GM12878 (cell line): ENCODE data around the gene MAGEC2.

Source experiments
- ASH2L ChIP-seq: fragments of 300-600, 200-600 bp; sonication (generic); IDR thresholded peaks from 2 replicates; pipeline ENCODE4 v1.6.1; 2017; ENCODE audit warnings: low read depth, mild to moderate bottlenecking, borderline replicate concordance
- POLR2AphosphoS5 ChIP-seq: IDR thresholded peaks from 2 replicates; pipeline ENCODE4 v1.6.1; 2011; ENCODE audit warnings: mild to moderate bottlenecking, low read length, inconsistent platforms
- SRF ChIP-seq, 2 experiments: IDR thresholded peaks; 2 replicates each; pipeline ENCODE4 v1.6.1; 2011; ENCODE audit warnings: low read depth in 2 of 2, low read length in 2 of 2, mild to moderate bottlenecking in 1 of 2, moderate library complexity in 1 of 2
- ZNF274 ChIP-seq: IDR thresholded peaks from one replicate; pipeline ENCODE4 v1.8.0; 2011; ENCODE audit not compliant: insufficient read length, insufficient read depth
- TF ChIP-seq, protein P1 (sequence below): fragments of 450-650 bp; IDR thresholded peaks from 2 replicates; pipeline ENCODE4 v1.6.1; 2017; ENCODE audit warnings: low read depth, mild to moderate bottlenecking, moderate library complexity
- TF ChIP-seq, protein P2 (sequence below), 3 experiments: IDR thresholded peaks in 2 of 3; conservative IDR thresholded peaks in 1 of 3; 2 replicates each; pipeline ENCODE4 v1.5.1; 2011; ENCODE audit warnings: low read depth in 3 of 3, low read length in 3 of 3, mild to moderate bottlenecking in 3 of 3, control low read depth in 2 of 3, moderate library complexity in 2 of 3, inconsistent platforms in 1 of 3, mixed read lengths in 1 of 3; ENCODE audit not compliant: control insufficient read depth in 2 of 3, insufficient read depth in 1 of 3; ENCODE audit errors: extremely low read depth in 1 of 3
- TF ChIP-seq, protein P3 (sequence below): fragments of 450-650 bp; IDR thresholded peaks from 2 replicates; pipeline ENCODE4 v1.6.1; 2018; ENCODE audit warnings: borderline replicate concordance, mild to moderate bottlenecking; ENCODE audit not compliant: partially characterized antibody

DNA sequence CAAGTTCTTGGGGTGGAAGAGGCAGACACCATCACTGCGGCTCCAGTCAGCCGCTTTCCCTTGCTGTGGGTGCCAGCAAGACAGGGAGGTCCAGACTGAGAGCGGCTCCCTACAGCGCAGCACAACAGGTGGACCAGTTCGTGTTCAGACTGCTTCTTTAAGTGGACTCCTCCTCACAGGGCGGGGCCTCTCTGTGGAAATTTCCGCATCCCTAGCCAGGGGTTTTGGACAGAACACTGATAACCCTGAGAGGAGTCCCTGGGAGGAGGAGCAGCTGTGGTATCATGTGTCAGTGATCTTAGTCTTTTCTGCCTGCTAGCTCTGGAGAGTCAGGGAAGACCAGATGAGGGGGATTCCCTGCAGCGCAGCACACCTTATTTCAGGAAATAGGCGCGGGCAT lies 48.5 kb downstream of the MAGEC2 start:
- TF ChIP-seq, protein P1, sequence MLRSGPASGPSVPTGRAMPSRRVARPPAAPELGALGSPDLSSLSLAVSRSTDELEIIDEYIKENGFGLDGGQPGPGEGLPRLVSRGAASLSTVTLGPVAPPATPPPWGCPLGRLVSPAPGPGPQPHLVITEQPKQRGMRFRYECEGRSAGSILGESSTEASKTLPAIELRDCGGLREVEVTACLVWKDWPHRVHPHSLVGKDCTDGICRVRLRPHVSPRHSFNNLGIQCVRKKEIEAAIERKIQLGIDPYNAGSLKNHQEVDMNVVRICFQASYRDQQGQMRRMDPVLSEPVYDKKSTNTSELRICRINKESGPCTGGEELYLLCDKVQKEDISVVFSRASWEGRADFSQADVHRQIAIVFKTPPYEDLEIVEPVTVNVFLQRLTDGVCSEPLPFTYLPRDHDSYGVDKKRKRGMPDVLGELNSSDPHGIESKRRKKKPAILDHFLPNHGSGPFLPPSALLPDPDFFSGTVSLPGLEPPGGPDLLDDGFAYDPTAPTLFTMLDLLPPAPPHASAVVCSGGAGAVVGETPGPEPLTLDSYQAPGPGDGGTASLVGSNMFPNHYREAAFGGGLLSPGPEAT, result no peak
- TF ChIP-seq, protein P2, sequence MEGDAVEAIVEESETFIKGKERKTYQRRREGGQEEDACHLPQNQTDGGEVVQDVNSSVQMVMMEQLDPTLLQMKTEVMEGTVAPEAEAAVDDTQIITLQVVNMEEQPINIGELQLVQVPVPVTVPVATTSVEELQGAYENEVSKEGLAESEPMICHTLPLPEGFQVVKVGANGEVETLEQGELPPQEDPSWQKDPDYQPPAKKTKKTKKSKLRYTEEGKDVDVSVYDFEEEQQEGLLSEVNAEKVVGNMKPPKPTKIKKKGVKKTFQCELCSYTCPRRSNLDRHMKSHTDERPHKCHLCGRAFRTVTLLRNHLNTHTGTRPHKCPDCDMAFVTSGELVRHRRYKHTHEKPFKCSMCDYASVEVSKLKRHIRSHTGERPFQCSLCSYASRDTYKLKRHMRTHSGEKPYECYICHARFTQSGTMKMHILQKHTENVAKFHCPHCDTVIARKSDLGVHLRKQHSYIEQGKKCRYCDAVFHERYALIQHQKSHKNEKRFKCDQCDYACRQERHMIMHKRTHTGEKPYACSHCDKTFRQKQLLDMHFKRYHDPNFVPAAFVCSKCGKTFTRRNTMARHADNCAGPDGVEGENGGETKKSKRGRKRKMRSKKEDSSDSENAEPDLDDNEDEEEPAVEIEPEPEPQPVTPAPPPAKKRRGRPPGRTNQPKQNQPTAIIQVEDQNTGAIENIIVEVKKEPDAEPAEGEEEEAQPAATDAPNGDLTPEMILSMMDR (IDR thresholded peaks at IDR 0.05 in 2 of 3, conservative IDR thresholded peaks at IDR 0.05 in 1 of 3; ENCODE audit: control insufficient read depth in 2 of 3, extremely low read depth in 1 of 3, insufficient read depth in 1 of 3, low read depth in 3 of 3, low read length in 3 of 3), result no peak
- TF ChIP-seq ZNF274 (no peak), POLR2AphosphoS5 (no peak), SRF (IDR thresholded peaks at IDR 0.05; ENCODE audit: low read depth in 2 of 2, low read length in 2 of 2) (no peak), ASH2L (no peak)
- TF ChIP-seq, protein P3, sequence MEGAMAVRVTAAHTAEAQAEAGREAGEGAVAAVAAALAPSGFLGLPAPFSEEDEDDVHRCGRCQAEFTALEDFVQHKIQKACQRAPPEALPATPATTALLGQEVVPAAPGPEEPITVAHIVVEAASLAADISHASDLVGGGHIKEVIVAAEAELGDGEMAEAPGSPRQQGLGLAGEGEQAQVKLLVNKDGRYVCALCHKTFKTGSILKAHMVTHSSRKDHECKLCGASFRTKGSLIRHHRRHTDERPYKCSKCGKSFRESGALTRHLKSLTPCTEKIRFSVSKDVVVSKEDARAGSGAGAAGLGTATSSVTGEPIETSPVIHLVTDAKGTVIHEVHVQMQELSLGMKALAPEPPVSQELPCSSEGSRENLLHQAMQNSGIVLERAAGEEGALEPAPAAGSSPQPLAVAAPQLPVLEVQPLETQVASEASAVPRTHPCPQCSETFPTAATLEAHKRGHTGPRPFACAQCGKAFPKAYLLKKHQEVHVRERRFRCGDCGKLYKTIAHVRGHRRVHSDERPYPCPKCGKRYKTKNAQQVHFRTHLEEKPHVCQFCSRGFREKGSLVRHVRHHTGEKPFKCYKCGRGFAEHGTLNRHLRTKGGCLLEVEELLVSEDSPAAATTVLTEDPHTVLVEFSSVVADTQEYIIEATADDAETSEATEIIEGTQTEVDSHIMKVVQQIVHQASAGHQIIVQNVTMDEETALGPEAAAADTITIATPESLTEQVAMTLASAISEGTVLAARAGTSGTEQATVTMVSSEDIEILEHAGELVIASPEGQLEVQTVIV, result no peak
